SK-N-SH (cell line): ENCODE measurements around the gene SSTR4. TPM values are rescaled to one million over a fixed set of nuclear protein-coding genes. Genes with fewer than 3 reads are reported as not detected.

Experiments used
- CTCF ChIA-PET: fragments of 300-600, 350-600 bp; formaldehyde crosslinking; extraction: SDS; loops from one replicate; lab custom pipeline; 2021; lab: Yijun Ruan, JAX
- POLR2A ChIA-PET: fragments of 350-600 bp; sonication (Branson Sonifier 250); formaldehyde crosslinking; extraction: SDS; loops from one replicate; lab custom pipeline; 2020; ENCODE audit warnings: antibody characterized with exemption, inconsistent platforms; lab: Yijun Ruan, JAX
- DNase-seq: peaks from one replicate; pipeline ENCODE4 v3.0.0; 2012
- H2AFZ ChIP-seq: fragments of 200-600 bp; sonication (generic); 2 replicates; pipeline ENCODE4 v1.8.1; 2016; ENCODE audit warnings: antibody characterized with exemption, mild to moderate bottlenecking, low read depth
- H3F3A ChIP-seq: fragments of 200-600 bp; sonication (generic); replicated peaks from 2 replicates; pipeline ENCODE3; 2016; ENCODE audit warnings: antibody characterized with exemption, mild to moderate bottlenecking; ENCODE audit not compliant: insufficient read depth
- H3K27ac ChIP-seq, 2 experiments: fragments of 200-500 bp in 1 of 2; fragments of 200-600 bp in 1 of 2; sonication (Bioruptor generic) in 1 of 2; sonication (generic), shearing (Covaris generic) in 1 of 2; 2 replicates each; pipeline versions ENCODE4 v1.5.1 to v1.6.1; 2014 to 2016; ENCODE audit warnings: low read depth in 2 of 2, inconsistent platforms in 1 of 2, low read length in 1 of 2, mild to moderate bottlenecking in 1 of 2, mixed read lengths in 1 of 2
- H3K27me3 ChIP-seq: fragments of 200-600 bp; sonication (generic), shearing (Covaris generic); 2 replicates; pipeline ENCODE4 v1.6.1; 2016; ENCODE audit warnings: mixed run types; ENCODE audit not compliant: insufficient read depth
- H3K36me3 ChIP-seq, 2 experiments: fragments of 200-500 bp in 1 of 2; fragments of 200-600 bp in 1 of 2; sonication (Bioruptor generic) in 1 of 2; sonication (generic) in 1 of 2; replicated peaks in 1 of 2; 2 replicates each; pipeline versions ENCODE3 to v1.5.1; 2014 to 2016; ENCODE audit warnings: low read length in 1 of 2, mild to moderate bottlenecking in 1 of 2; ENCODE audit not compliant: insufficient read depth in 2 of 2, control insufficient read depth in 1 of 2
- H3K4me1 ChIP-seq, 2 experiments: fragments of 200-500 bp in 1 of 2; fragments of 200-600 bp in 1 of 2; sonication (Bioruptor generic) in 1 of 2; sonication (generic), shearing (Covaris generic) in 1 of 2; 2 replicates each; pipeline versions ENCODE4 v1.5.1 to v1.6.1; 2014 to 2016; ENCODE audit warnings: low read depth in 1 of 2, low read length in 1 of 2, mixed run types in 1 of 2; ENCODE audit not compliant: insufficient read depth in 2 of 2, control insufficient read depth in 1 of 2
- H3K4me2 ChIP-seq: fragments of 200-600 bp; sonication (generic), shearing (Covaris generic); 2 replicates; pipeline ENCODE4 v1.6.1; 2017; ENCODE audit warnings: mixed run types
- H3K4me3 ChIP-seq, 2 experiments: fragments of 200-500 bp in 1 of 2; fragments of 200-600 bp in 1 of 2; sonication (Bioruptor generic) in 1 of 2; sonication (generic), shearing (Covaris generic) in 1 of 2; 2 replicates each; pipeline versions ENCODE4 v1.5.1 to v1.8.1; 2014 to 2016; ENCODE audit warnings: low read depth in 2 of 2, inconsistent platforms in 1 of 2, low read length in 1 of 2, mild to moderate bottlenecking in 1 of 2, mixed read lengths in 1 of 2, moderate library complexity in 1 of 2
- H3K79me2 ChIP-seq: fragments of 200-600 bp; sonication (generic); 2 replicates; pipeline ENCODE4 v1.8.1; 2017; ENCODE audit warnings: mild to moderate bottlenecking; ENCODE audit not compliant: insufficient read depth
- H3K9ac ChIP-seq: fragments of 200-600 bp; sonication (generic); 2 replicates; pipeline ENCODE4 v1.6.1; 2017; ENCODE audit warnings: mixed run types
- H3K9me2 ChIP-seq: fragments of 200-600 bp; sonication (generic); 2 replicates; pipeline ENCODE4 v1.6.1; 2017; ENCODE audit warnings: mixed run types
- H3K9me3 ChIP-seq: fragments of 200-600 bp; sonication (generic); 2 replicates; pipeline ENCODE4 v1.6.1; 2017; ENCODE audit warnings: mixed run types, mild to moderate bottlenecking, moderate library complexity
- H4K20me1 ChIP-seq: fragments of 200-600 bp; sonication (generic); 2 replicates; pipeline ENCODE4 v1.6.1; 2017; ENCODE audit warnings: mild to moderate bottlenecking, mixed run types; ENCODE audit not compliant: insufficient read depth
- CHD2 ChIP-seq: fragments of 150-350 bp; IDR thresholded peaks from 2 replicates; pipeline ENCODE4 v1.6.1; 2018; ENCODE audit warnings: low read length; ENCODE audit not compliant: partially characterized antibody
- EP300 ChIP-seq, 2 experiments: IDR thresholded peaks; 2 replicates each; pipeline versions ENCODE4 v1.4.0 to v1.6.1; 2012; ENCODE audit warnings: borderline replicate concordance in 1 of 2, low read depth in 1 of 2, low read length in 1 of 2
- EZH2phosphoT487 ChIP-seq: fragments of 200-600 bp; sonication (generic); IDR thresholded peaks from 2 replicates; pipeline ENCODE4 v1.6.1; 2017; ENCODE audit warnings: low read depth, mixed run types, mild to moderate bottlenecking, antibody characterized with exemption, moderate library complexity, borderline replicate concordance
- FOXJ3 ChIP-seq: sonication (generic); formaldehyde crosslinking; IDR thresholded peaks from 2 replicates; pipeline ENCODE4 v1.5.1; 2020; ENCODE audit warnings: mild to moderate bottlenecking, missing genetic modification reagents
- FOXM1 ChIP-seq: IDR thresholded peaks from 2 replicates; pipeline ENCODE4 v1.4.0; 2012; ENCODE audit warnings: low read depth, mild to moderate bottlenecking
- GABPA ChIP-seq: IDR thresholded peaks from 2 replicates; pipeline ENCODE4 v1.4.0; 2012; ENCODE audit warnings: low read depth, mild to moderate bottlenecking
- GATA2 ChIP-seq: sonication (generic); formaldehyde crosslinking; IDR thresholded peaks from 2 replicates; pipeline ENCODE4 v1.5.0; 2020; ENCODE audit warnings: mild to moderate bottlenecking, missing genetic modification reagents
- NRF1 ChIP-seq: IDR thresholded peaks from 2 replicates; pipeline ENCODE4 v1.6.1; 2012; ENCODE audit warnings: low read depth, mild to moderate bottlenecking, low read length
- RFX5 ChIP-seq: IDR thresholded peaks from 2 replicates; pipeline ENCODE4 v1.6.1; 2012; ENCODE audit warnings: mild to moderate bottlenecking, improper control_type of control experiment, low read length
- RXRA ChIP-seq: IDR thresholded peaks from 2 replicates; pipeline ENCODE4 v1.4.0; 2012; ENCODE audit warnings: low read depth, mild to moderate bottlenecking, borderline replicate concordance
- SIN3A ChIP-seq: IDR thresholded peaks from 2 replicates; pipeline ENCODE4 v1.6.1; 2012; ENCODE audit warnings: low read depth, mild to moderate bottlenecking, low read length, moderate library complexity, borderline replicate concordance
- SMC3 ChIP-seq: IDR thresholded peaks from 2 replicates; pipeline ENCODE4 v1.6.1; 2012; ENCODE audit warnings: low read depth, low read length, improper control_type of control experiment
- YY1 ChIP-seq: IDR thresholded peaks from 2 replicates; pipeline ENCODE4 v1.4.0; 2012; ENCODE audit warnings: low read depth, mild to moderate bottlenecking
- WGBS: methylation state at CpG from one replicate; pipeline ENCODE4 v1.1.6; 2017; ENCODE audit warnings: low lambda C conversion rate; 5-methylcytosine and 5-hydroxymethylcytosine counted together
- polyA plus RNA-seq, 3 experiments: library from polyadenylated mRNA; depleted of rRNA; stranded (reverse); fragments of >200 nt; gene quantifications; 2 replicates each; pipeline ENCODE4 v1.2.3, GENCODE V29; 2012
- TF ChIP-seq, protein P1 (sequence below): fragments of 200-600 bp; sonication (generic); IDR thresholded peaks from 2 replicates; pipeline ENCODE4 v1.6.1; 2017; ENCODE audit warnings: antibody characterized with exemption, mild to moderate bottlenecking, moderate library complexity
- TF ChIP-seq, protein P2 (sequence below): IDR thresholded peaks from 2 replicates; pipeline ENCODE4; 2012
- TF ChIP-seq, protein P3 (sequence below): IDR thresholded peaks from 2 replicates; pipeline ENCODE4 v1.4.0; 2012; ENCODE audit warnings: low read depth, borderline replicate concordance
- TF ChIP-seq, protein P4 (sequence below): fragments of 150-350 bp; IDR thresholded peaks from 2 replicates; pipeline ENCODE4 v1.6.1; 2016; ENCODE audit warnings: mild to moderate bottlenecking, low read depth, low read length
- TF ChIP-seq, protein P5 (sequence below): IDR thresholded peaks from 2 replicates; pipeline ENCODE4 v1.4.0; 2012; ENCODE audit warnings: low read depth, borderline replicate concordance

The SSTR4 gene
- polyA plus RNA-seq, 1 of the 3 experiments (the other 2 are of a cell fraction): not detected

DNA sequence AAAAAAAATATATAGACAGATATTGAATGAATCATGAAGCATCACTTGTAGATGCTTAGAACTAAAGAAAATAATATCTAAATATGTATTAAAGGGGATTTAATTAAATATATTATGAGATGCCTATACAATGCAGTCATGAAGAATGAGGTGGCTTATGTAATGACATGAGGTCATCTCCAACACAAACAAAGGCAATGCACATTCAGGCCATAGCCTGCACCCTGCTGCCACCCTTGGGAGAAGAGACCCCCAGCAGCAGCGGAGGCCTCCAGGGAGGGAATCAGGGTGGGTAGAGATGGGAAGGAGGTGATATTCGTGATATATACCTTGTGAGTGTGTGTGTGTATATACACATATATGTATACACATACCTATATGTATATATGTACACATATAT, 26.4 kb upstream of the SSTR4 start:
- no peak overlapping the region for H3K9ac ChIP-seq
- no peak for DNase-seq
- TF ChIP-seq SMC3: no peak
- TF ChIP-seq SIN3A: no peak
- TF ChIP-seq FOXJ3: no peak
- TF ChIP-seq CHD2: no peak
- TF ChIP-seq EP300 (IDR thresholded peaks at IDR 0.05; ENCODE audit: borderline replicate concordance in 1 of 2, low read depth in 1 of 2, low read length in 1 of 2): no peak
- TF ChIP-seq GATA2 (CRISPR knock-in tag): no peak
- TF ChIP-seq, protein P1, sequence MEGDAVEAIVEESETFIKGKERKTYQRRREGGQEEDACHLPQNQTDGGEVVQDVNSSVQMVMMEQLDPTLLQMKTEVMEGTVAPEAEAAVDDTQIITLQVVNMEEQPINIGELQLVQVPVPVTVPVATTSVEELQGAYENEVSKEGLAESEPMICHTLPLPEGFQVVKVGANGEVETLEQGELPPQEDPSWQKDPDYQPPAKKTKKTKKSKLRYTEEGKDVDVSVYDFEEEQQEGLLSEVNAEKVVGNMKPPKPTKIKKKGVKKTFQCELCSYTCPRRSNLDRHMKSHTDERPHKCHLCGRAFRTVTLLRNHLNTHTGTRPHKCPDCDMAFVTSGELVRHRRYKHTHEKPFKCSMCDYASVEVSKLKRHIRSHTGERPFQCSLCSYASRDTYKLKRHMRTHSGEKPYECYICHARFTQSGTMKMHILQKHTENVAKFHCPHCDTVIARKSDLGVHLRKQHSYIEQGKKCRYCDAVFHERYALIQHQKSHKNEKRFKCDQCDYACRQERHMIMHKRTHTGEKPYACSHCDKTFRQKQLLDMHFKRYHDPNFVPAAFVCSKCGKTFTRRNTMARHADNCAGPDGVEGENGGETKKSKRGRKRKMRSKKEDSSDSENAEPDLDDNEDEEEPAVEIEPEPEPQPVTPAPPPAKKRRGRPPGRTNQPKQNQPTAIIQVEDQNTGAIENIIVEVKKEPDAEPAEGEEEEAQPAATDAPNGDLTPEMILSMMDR: no peak
- no peak for TF ChIP-seq NRF1
- TF ChIP-seq, protein P2, sequence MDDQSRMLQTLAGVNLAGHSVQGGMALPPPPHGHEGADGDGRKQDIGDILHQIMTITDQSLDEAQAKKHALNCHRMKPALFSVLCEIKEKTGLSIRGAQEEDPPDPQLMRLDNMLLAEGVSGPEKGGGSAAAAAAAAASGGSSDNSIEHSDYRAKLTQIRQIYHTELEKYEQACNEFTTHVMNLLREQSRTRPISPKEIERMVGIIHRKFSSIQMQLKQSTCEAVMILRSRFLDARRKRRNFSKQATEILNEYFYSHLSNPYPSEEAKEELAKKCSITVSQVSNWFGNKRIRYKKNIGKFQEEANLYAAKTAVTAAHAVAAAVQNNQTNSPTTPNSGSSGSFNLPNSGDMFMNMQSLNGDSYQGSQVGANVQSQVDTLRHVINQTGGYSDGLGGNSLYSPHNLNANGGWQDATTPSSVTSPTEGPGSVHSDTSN: no peak
- TF ChIP-seq EZH2phosphoT487: no peak
- TF ChIP-seq, protein P3, sequence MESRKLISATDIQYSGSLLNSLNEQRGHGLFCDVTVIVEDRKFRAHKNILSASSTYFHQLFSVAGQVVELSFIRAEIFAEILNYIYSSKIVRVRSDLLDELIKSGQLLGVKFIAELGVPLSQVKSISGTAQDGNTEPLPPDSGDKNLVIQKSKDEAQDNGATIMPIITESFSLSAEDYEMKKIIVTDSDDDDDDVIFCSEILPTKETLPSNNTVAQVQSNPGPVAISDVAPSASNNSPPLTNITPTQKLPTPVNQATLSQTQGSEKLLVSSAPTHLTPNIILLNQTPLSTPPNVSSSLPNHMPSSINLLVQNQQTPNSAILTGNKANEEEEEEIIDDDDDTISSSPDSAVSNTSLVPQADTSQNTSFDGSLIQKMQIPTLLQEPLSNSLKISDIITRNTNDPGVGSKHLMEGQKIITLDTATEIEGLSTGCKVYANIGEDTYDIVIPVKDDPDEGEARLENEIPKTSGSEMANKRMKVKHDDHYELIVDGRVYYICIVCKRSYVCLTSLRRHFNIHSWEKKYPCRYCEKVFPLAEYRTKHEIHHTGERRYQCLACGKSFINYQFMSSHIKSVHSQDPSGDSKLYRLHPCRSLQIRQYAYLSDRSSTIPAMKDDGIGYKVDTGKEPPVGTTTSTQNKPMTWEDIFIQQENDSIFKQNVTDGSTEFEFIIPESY: no peak
- H3K4me3 ChIP-seq: no peak overlapping the region
- no peak overlapping the region for H3K27ac ChIP-seq
- H3K27me3 ChIP-seq: peaks cover 12% of the 10 kb centered on the region; the same call in 1 of the 2 replicates
- H4K20me1 ChIP-seq: no peaks in the 10 kb centered on the region
- 4% methylated on average over 2 of the region's 2 CpGs for WGBS
- H3K9me2 ChIP-seq: no peaks in the 10 kb centered on the region
- H2AFZ ChIP-seq: no peak overlapping the region
- no peaks in the 10 kb centered on the region for H3K36me3 ChIP-seq
- no peaks in the 10 kb centered on the region for H3K9me3 ChIP-seq
- POLR2A ChIA-PET: no interaction called here
- H3K79me2 ChIP-seq: no peaks in the 10 kb centered on the region
- CTCF ChIA-PET: no interaction called here
- H3K4me2 ChIP-seq: no peak overlapping the region
- no peaks in the 10 kb centered on the region for H3K4me1 ChIP-seq
- no peaks in the 10 kb centered on the region for H3F3A ChIP-seq

DNA sequence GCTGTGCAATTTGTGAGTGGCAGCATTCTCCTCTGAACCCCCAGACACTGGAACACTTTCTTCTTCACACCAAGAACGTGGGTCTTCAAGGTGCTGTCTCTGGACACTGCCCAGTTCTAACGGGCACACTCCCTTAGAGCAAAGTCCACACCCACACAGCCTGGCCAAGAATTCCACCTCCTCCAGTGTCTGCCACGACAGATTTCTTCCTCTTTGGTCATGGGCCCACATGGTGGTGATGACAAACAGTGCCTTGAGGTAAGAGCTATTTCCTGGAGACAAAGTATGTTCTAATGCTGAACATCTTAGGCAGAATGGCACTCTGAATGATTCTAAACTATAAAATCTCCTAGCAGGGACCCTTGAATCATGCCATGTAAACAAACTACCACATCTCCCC, 25.5 kb upstream of the SSTR4 start:
- Histone ChIP-seq H3K27me3 (peaks cover 12% of the 10 kb centered on the region; the same call in 1 of the 2 replicates), H3K9ac (no peak overlapping the region), H3K9me2 (no peaks in the 10 kb centered on the region), H4K20me1 (no peaks in the 10 kb centered on the region), H3K79me2 (no peaks in the 10 kb centered on the region), H3K27ac (no peak overlapping the region), H3F3A (no peaks in the 10 kb centered on the region), H3K4me2 (no peak overlapping the region), H2AFZ (no peak overlapping the region), H3K4me3 (no peak overlapping the region), H3K36me3 (no peaks in the 10 kb centered on the region), H3K9me3 (no peaks in the 10 kb centered on the region), H3K4me1 (no peaks in the 10 kb centered on the region)
- POLR2A ChIA-PET: no interaction called here
- CTCF ChIA-PET: no interaction called here
- WGBS: 2% methylated on average over 3 of the region's 3 CpGs
- DNase-seq: no peak
- no peak for TF ChIP-seq GATA2 (CRISPR knock-in tag)
- TF ChIP-seq, protein P4, sequence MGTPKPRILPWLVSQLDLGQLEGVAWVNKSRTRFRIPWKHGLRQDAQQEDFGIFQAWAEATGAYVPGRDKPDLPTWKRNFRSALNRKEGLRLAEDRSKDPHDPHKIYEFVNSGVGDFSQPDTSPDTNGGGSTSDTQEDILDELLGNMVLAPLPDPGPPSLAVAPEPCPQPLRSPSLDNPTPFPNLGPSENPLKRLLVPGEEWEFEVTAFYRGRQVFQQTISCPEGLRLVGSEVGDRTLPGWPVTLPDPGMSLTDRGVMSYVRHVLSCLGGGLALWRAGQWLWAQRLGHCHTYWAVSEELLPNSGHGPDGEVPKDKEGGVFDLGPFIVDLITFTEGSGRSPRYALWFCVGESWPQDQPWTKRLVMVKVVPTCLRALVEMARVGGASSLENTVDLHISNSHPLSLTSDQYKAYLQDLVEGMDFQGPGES: no peak
- no peak for TF ChIP-seq SIN3A
- TF ChIP-seq, protein P5, sequence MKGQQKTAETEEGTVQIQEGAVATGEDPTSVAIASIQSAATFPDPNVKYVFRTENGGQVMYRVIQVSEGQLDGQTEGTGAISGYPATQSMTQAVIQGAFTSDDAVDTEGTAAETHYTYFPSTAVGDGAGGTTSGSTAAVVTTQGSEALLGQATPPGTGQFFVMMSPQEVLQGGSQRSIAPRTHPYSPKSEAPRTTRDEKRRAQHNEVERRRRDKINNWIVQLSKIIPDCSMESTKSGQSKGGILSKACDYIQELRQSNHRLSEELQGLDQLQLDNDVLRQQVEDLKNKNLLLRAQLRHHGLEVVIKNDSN: no peak
- TF ChIP-seq, protein P1: no peak
- no peak for TF ChIP-seq FOXM1
- no peak for TF ChIP-seq YY1
- no peak for TF ChIP-seq GABPA
- no peak for TF ChIP-seq RFX5
- no peak for TF ChIP-seq RXRA
